ENCODE measurements around the gene BTBD9.
A peak's percentile ranks its signal among the peaks of the same experiment; 100 is the strongest.

The BTBD9 gene

GRCh38 chr6:38503960-38504682, 135.6 kb downstream of the BTBD9 start:
- DNase-seq: no peak

- DNase-seq: peak in 1 of 2 experiments; percentile 10
Observed at GRCh38 chr6:38503032-38503773, 136.5 kb downstream of the BTBD9 start.

GRCh38 chr6:38502423-38502822, 137.3 kb downstream of the BTBD9 start:
- DNase-seq: no peak

- DNase-seq: peak; percentile 36 to 45
Observed at GRCh38 chr6:38501931-38502330, 137.8 kb downstream of the BTBD9 start.

GRCh38 chr6:38499529-38500096, 140.1 kb downstream of the BTBD9 start:
- DNase-seq: no peak

GRCh38 chr6:38498805-38499445, 140.8 kb downstream of the BTBD9 start:
- no peak for DNase-seq

GRCh38 chr6:38498085-38498484, 141.6 kb downstream of the BTBD9 start:
- no peak for DNase-seq

GRCh38 chr6:38497546-38497945, 142.2 kb downstream of the BTBD9 start:
- no peak for DNase-seq

GRCh38 chr6:38495922-38496635, 143.7 kb downstream of the BTBD9 start:
- DNase-seq: no peak

GRCh38 chr6:38495518-38495917, 144.2 kb downstream of the BTBD9 start:
- no peak for DNase-seq

GRCh38 chr6:38493931-38494547, 145.7 kb downstream of the BTBD9 start:
- peak; percentile 24 to 44 for DNase-seq

GRCh38 chr6:38492031-38492430, 147.7 kb downstream of the BTBD9 start:
- DNase-seq: no peak

- no peak for DNase-seq
Observed at GRCh38 chr6:38489951-38490350, 149.8 kb downstream of the BTBD9 start.

- no peak for DNase-seq
Observed at GRCh38 chr6:38487423-38487822, 152.3 kb downstream of the BTBD9 start.

- no peak for DNase-seq
Observed at GRCh38 chr6:38485488-38485887, 154.2 kb downstream of the BTBD9 start.

GRCh38 chr6:38484656-38485055, 155.1 kb downstream of the BTBD9 start:
- no peak for DNase-seq

- no peak for DNase-seq
Observed at GRCh38 chr6:38483526-38483925, 156.2 kb downstream of the BTBD9 start.

GRCh38 chr6:38482466-38482865, 157.3 kb downstream of the BTBD9 start:
- no peak for DNase-seq

- no peak for DNase-seq
Observed at GRCh38 chr6:38481851-38482250, 157.9 kb downstream of the BTBD9 start.

- DNase-seq: no peak
Observed at GRCh38 chr6:38481211-38481836, 158.4 kb downstream of the BTBD9 start.

- DNase-seq: no peak
Observed at GRCh38 chr6:38480036-38480435, 159.7 kb downstream of the BTBD9 start.

- no peak for DNase-seq
Observed at GRCh38 chr6:38479331-38479730, 160.4 kb downstream of the BTBD9 start.

All from SHP77 (cell line).